Measurements from ENCODE around the gene HAPLN3.

Gene HAPLN3

DNA sequence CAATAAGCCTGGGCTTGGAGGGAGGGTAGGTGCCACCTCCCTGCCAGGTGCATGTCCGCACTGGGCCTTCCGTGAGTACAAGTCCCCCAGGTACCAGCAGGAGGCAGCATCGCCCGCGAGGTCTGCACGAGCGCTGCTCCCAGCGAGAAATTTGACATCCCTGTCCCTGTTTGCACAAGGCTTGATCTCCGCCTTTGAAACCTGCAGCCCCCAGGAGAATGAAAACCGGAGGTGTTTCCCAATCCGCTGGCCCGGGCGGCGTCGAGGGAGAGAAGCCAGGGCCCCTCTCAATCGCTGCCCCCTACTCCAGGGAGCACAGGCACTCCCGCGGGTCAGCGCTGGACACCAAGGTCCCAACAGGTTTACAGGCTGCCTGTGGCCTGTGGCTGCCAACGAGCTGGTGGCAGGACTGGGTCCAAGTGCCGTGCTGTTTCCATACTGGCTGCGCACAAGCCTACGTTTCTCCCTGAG lies 961 bp downstream of the HAPLN3 start:
- DNase-seq (ENCODE audit: low read depth): peak; percentile 77

GRCh38 chr15:88891540-88892254 lies 3.6 kb downstream of the HAPLN3 start:
- no peak for DNase-seq (ENCODE audit: low read depth)

DNA sequence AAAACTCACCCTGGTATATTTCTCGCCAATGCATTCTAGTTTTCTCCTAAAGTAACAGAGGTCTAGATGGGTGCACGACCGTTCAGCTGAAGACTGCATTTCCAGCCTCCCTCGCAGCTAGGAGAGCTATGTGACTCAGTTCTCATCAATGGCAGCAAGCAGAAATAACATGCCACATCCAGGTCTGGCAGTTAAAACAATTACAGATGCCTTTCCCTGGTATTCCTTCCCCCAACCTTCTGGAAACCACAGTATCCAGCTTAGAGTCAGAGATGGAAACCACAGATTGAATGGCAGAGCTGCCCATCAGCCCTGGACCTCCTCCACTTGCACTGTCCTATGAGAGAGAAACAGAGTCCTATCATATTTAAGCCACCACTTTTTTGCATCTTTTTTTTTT lies 4.8 kb downstream of the HAPLN3 start:
- DNase-seq (ENCODE audit: low read depth): no peak

- DNase-seq (ENCODE audit: low read depth): no peak
Observed at GRCh38 chr15:88888719-88889118, 6.6 kb downstream of the HAPLN3 start.

DNA sequence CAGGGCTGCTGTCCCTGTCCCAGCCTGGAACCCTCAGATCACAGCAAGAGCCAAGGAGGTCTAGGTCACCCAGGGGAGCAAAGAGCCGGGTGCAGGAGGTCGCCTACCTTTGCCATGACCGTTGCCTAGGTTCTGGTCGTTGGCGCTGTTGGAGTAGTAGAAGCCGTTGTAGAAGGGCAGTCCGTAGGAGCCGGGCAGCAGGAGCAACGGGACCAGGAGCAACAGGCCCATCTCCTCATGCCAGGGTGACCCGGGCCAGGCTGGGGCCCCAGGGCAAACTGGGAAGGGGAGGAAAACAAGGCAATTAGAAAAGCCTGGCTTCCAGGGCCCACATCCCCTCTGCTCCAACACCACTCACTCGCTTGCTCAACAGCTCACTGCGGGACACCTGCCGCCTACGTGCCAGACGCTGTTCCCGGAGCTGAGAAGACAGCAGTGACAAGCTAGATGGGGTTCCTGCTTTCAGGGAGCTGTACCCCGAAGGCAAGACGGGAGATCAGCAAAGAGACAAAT lies 8.2 kb downstream of the HAPLN3 start:
- DNase-seq (ENCODE audit: low read depth): no peak

- no peak for DNase-seq (ENCODE audit: low read depth)
Observed at GRCh38 chr15:88882785-88883184, 12.6 kb downstream of the HAPLN3 start.

GRCh38 chr15:88881775-88882174 lies 13.6 kb downstream of the HAPLN3 start:
- DNase-seq (ENCODE audit: low read depth): no peak

GRCh38 chr15:88880944-88881740 lies 14.2 kb downstream of the HAPLN3 start:
- no peak for DNase-seq (ENCODE audit: low read depth)

GRCh38 chr15:88878720-88879184 lies 16.6 kb downstream of the HAPLN3 start:
- no peak for DNase-seq (ENCODE audit: low read depth)

- no peak for DNase-seq (ENCODE audit: low read depth)
Observed at GRCh38 chr15:88877906-88878305, 17.4 kb downstream of the HAPLN3 start.

DNA sequence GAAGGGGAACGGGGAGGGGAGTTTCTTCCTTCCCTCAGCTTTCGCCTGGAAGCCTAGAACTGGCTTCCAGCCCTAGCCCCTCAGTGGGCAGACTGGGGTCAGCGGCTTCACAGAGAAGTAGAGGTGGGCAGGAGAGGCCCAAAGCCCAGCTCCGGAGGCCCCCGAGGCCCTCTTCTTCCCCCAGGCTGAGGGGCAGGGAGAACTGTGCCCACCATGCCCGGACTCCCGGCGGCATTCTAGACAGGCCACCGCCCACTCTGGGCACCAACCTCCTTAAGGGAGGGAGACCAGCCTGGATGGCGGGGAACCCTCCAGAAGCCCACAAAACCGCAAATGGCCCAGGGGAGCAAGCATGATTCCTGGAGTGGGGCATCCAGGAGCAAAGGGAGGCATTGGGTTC lies 17.9 kb downstream of the HAPLN3 start:
- DNase-seq (ENCODE audit: low read depth): no peak

- no peak for DNase-seq (ENCODE audit: low read depth)
Observed at GRCh38 chr15:88876573-88876972, 18.8 kb downstream of the HAPLN3 start.

GRCh38 chr15:88874684-88875083 lies 20.7 kb downstream of the HAPLN3 start:
- DNase-seq (ENCODE audit: low read depth): no peak

GRCh38 chr15:88874275-88874674 lies 21.1 kb downstream of the HAPLN3 start:
- no peak for DNase-seq (ENCODE audit: low read depth)

- DNase-seq (ENCODE audit: low read depth): no peak
Observed at GRCh38 chr15:88873786-88874185, 21.6 kb downstream of the HAPLN3 start.

DNA sequence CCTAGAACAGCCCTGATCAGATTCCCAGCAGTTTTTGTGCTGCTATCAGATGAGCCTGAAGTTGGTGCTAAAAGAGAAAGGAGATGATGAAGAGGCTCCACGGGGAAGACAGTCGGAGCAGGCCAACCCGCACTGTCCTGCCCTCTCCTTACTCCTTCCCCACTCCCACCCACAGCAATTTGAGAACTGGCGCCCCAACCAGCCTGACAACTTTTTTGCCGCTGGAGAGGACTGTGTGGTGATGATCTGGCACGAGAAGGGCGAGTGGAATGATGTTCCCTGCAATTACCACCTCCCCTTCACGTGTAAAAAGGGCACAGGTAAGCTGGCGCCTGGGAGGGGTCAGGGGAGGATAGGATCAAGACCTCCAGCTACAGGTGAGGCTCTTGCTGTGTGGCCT lies 22.6 kb downstream of the HAPLN3 start:
- no peak for DNase-seq (ENCODE audit: low read depth)

- DNase-seq (ENCODE audit: low read depth): no peak
Observed at GRCh38 chr15:88872106-88872505, 23.2 kb downstream of the HAPLN3 start.

DNA sequence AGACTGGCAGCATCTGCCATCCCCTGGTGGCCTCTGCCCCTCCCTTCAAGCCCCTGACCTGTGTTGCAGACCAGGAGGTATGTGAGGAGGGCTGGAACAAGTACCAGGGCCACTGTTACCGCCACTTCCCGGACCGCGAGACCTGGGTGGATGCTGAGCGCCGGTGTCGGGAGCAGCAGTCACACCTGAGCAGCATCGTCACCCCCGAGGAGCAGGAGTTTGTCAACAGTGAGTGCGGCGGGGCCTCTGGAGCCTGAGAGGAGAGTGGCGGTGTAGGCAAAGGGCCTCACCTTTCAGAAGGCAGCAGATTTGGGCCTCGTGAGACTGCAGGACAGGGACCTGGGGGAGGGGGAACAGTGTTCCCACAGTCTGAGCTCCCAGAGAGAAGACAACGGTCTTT lies 24.0 kb downstream of the HAPLN3 start:
- no peak for DNase-seq (ENCODE audit: low read depth)

GRCh38 chr15:88866295-88866881 lies 29.0 kb downstream of the HAPLN3 start:
- DNase-seq (ENCODE audit: low read depth): no peak

GRCh38 chr15:88865498-88866099 lies 29.7 kb downstream of the HAPLN3 start:
- DNase-seq (ENCODE audit: low read depth): no peak

DNA sequence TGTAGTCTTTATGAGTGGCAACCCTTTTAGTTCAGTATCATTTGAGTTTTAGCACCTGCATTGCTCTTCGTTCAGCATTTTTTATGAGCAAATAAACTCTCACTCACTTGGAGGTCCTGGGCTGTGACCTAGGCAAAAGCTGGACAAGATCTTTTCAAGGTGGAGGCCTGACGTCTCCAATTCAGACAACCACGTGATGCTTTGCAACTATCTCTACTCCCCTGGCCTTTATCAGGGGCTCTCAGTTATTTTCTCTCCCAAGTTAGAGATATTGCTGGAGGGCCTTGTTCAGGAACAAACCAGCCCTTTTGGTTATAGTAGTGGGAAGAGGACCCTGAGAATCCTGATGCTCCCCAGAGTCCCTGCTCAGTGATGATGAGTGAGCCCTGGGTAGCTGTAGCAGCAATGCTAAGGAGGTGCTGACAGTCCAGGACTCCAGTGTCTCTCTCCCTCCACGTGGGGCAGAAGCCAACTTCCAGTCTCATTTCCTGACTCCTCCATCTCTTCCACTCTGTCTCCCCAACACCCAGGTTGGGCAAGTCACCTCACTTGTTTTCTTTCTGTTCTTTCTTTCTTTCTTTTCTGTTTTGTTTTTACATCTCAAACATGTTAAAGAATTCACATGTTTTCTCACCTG lies 30.4 kb downstream of the HAPLN3 start:
- no peak for DNase-seq (ENCODE audit: low read depth)

DNA sequence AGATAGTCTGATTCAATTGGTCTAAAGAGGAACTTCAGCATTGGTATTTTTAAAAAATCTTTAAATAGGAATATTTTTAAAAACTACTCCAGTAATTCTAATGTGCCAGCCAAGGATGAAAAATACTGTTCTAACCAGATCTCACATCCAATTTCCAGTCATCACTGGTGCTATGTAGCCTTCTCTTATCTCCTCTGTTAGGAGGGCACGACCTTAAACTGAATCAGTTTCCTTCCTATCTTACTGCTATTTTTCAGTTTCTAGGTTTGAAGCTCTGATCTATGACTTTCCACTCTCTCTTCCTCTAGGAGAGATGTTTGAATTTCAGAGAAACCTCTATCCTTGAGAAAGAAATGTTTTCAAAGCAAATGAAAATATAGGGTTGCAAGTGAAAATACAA lies 31.9 kb downstream of the HAPLN3 start:
- no peak for DNase-seq (ENCODE audit: low read depth)

Measured in stimulated activated CD8-positive, alpha-beta memory T cell treated with anti-CD3 and anti-CD28 coated beads, Interleukin-12 subunit alpha, Interleukin-12 subunit beta, amount 100 ng/mL, for 1 hour (primary cell).